Nephron progenitor cell (in vitro differentiated cells): Measurements from ENCODE around the gene ZW10.

Source experiments
- DNase-seq: peaks from one replicate; pipeline ENCODE4 v3.0.0; 2021
- H3K27ac Mint-ChIP-seq: 2 replicates; pipeline ENCODE4 v1.8.0; 2021; ENCODE audit warnings: mild to moderate bottlenecking, moderate library complexity, mixed read lengths
- H3K27me3 Mint-ChIP-seq: 2 replicates; pipeline ENCODE4 v1.8.0; 2021; ENCODE audit warnings: mild to moderate bottlenecking, low read depth, mixed read lengths; ENCODE audit not compliant: poor library complexity
- H3K36me3 Mint-ChIP-seq: 2 replicates; pipeline ENCODE4 v1.8.0; 2021; ENCODE audit warnings: low read depth, mixed read lengths
- H3K4me1 Mint-ChIP-seq: 2 replicates; pipeline ENCODE4 v1.8.0; 2021; ENCODE audit warnings: mixed read lengths
- H3K4me3 Mint-ChIP-seq: 2 replicates; pipeline ENCODE4 v1.8.0; 2021; ENCODE audit warnings: mild to moderate bottlenecking, moderate library complexity, mixed read lengths
- H3K9me3 Mint-ChIP-seq: 2 replicates; pipeline ENCODE4 v1.8.0; 2021; ENCODE audit warnings: mild to moderate bottlenecking, moderate library complexity, mixed read lengths
- CTCF ChIP-seq: fragments of 200-600 bp; sonication (generic); IDR thresholded peaks from 2 replicates; pipeline ENCODE4 v1.5.0; 2021; ENCODE audit warnings: antibody characterized with exemption

Gene ZW10, protein sequence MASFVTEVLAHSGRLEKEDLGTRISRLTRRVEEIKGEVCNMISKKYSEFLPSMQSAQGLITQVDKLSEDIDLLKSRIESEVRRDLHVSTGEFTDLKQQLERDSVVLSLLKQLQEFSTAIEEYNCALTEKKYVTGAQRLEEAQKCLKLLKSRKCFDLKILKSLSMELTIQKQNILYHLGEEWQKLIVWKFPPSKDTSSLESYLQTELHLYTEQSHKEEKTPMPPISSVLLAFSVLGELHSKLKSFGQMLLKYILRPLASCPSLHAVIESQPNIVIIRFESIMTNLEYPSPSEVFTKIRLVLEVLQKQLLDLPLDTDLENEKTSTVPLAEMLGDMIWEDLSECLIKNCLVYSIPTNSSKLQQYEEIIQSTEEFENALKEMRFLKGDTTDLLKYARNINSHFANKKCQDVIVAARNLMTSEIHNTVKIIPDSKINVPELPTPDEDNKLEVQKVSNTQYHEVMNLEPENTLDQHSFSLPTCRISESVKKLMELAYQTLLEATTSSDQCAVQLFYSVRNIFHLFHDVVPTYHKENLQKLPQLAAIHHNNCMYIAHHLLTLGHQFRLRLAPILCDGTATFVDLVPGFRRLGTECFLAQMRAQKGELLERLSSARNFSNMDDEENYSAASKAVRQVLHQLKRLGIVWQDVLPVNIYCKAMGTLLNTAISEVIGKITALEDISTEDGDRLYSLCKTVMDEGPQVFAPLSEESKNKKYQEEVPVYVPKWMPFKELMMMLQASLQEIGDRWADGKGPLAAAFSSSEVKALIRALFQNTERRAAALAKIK

DNA sequence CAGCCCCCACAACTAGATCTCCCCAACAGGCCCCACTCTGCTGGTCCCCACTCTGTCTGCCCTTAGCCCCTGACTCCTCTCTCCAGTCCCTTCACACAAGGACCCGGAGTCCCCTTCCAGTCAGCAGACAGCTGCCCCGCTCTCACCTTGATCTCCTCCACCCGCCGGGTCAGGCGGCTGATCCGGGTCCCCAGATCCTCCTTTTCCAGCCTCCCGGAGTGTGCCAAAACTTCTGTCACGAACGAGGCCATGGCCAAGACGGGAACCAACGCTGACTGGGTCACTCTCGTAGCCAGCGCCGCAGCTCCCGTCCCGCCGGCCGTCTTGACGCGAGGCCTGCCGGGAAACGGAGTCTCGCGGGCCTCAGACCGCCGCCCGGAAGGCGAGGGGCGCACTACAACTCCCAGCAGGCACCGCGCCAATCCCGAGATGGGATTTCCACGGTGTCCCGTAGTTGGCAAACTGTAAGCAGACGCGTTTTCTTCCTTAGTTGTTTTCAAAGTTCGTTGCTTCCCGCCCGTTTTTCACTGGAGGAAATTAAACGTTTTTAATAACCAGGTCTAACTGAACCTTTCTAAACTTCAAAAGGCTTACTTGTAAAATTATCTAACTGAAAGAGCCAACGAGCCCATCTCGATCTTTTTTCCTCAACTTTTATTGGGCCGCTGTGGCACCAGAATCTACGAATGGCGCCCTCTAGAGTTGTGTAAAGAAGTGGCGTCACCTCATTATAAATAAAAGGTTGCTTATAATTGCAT lies at the start of gene ZW10:
Gene ZW10 (minus strand): TSS at position 277 of the 758 bp plus-strand sequence. CDS start 26 bp downstream, at position 251.
- Mint-ChIP-seq H3K4me3 (peak within 1 kb of the TSS; percentile 99), H3K27me3 (peaks cover 47% of the 10 kb centered on the region), H3K27ac (peak within 1 kb of the TSS; percentile 94), H3K4me1 (peaks cover 23% of the 10 kb centered on the region), H3K9me3 (no peaks in the 10 kb centered on the region), H3K36me3 (peaks cover 21% of the 10 kb centered on the region)
- TF ChIP-seq CTCF = peak; percentile 88
- DNase-seq = peak; percentile 93

- peaks cover 82% of the 10 kb centered on the region for H3K36me3 Mint-ChIP-seq
- H3K4me3 Mint-ChIP-seq = no peak overlapping the region
- H3K27ac Mint-ChIP-seq = no peak overlapping the region
- no peaks in the 10 kb centered on the region for H3K4me1 Mint-ChIP-seq
- DNase-seq = no peak
- H3K27me3 Mint-ChIP-seq = no peaks in the 10 kb centered on the region
- H3K9me3 Mint-ChIP-seq = no peaks in the 10 kb centered on the region
- no peak for TF ChIP-seq CTCF
Observed at GRCh38 chr11:113818426-113818825, 44.9 kb upstream of the ZW10 start.

DNA sequence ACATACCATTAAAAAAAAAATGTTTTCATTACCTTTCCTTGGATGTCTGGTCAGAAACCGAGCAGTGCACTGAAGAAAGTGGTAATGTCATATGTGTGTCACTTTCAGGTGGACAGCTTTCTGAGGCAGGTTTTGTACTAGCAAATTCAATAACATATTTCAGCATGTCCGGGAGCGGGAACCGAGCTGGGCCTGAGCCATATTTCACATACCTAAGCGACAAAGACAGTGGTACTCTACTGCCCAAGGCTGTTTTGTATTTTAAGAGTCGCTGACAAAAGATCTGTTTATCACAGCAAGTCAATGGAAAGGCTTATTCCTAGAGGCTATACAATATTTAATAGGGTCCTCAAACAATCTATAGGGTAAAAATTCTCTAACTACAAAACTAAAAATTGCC lies 44.1 kb upstream of the ZW10 start:
- no peak overlapping the region for H3K27ac Mint-ChIP-seq
- TF ChIP-seq CTCF = no peak
- peaks cover 78% of the 10 kb centered on the region for H3K36me3 Mint-ChIP-seq
- DNase-seq = no peak
- no peaks in the 10 kb centered on the region for H3K9me3 Mint-ChIP-seq
- no peaks in the 10 kb centered on the region for H3K27me3 Mint-ChIP-seq
- H3K4me1 Mint-ChIP-seq = no peaks in the 10 kb centered on the region
- H3K4me3 Mint-ChIP-seq = no peak overlapping the region

GRCh38 chr11:113817162-113817561 lies 43.7 kb upstream of the ZW10 start:
- TF ChIP-seq CTCF = no peak
- no peaks in the 10 kb centered on the region for H3K9me3 Mint-ChIP-seq
- DNase-seq = no peak
- H3K27me3 Mint-ChIP-seq = no peaks in the 10 kb centered on the region
- no peak overlapping the region for H3K4me3 Mint-ChIP-seq
- H3K36me3 Mint-ChIP-seq = peaks cover 78% of the 10 kb centered on the region
- no peaks in the 10 kb centered on the region for H3K4me1 Mint-ChIP-seq
- H3K27ac Mint-ChIP-seq = peak overlapping the region; percentile 75

DNA sequence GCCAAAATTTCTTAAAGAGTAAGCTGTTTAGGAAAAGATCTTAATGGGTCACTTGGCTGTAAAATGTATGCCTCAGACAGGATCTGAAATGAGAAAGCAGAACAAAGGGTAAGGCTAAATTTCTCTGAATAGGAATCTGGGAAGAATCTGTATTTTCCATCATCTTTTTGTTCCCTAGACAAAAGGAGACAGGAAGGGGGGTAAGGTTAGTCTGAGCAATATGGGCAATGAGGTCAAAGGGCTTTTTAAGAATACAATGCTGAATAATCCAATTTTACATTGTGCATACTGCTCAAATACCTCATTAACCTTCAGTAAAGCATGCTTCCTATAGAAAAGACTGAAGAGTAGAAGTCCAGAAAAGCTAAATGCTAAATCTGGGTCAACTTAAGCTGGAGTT lies 40.7 kb upstream of the ZW10 start:
- Mint-ChIP-seq H3K27ac (no peak overlapping the region), H3K27me3 (no peaks in the 10 kb centered on the region), H3K36me3 (peaks cover 77% of the 10 kb centered on the region), H3K4me3 (no peak overlapping the region), H3K9me3 (no peaks in the 10 kb centered on the region), H3K4me1 (peaks cover under 1% of the 10 kb centered on the region)
- no peak for DNase-seq
- TF ChIP-seq CTCF = no peak
